HepG2 (cell line): Measurements from ENCODE around the gene TFEB. TPM values are rescaled to one million over a fixed set of nuclear protein-coding genes. Genes with fewer than 3 reads are reported as not detected.

Source experiments
- DBP ChIP-seq: sonication (generic); formaldehyde crosslinking; IDR thresholded peaks from 2 replicates; pipeline ENCODE4 v1.4.0; 2020; ENCODE audit warnings: missing genetic modification reagents; ENCODE audit errors: not compliant biosample characterization
- FOXA1 ChIP-seq, 2 experiments: fragments of 450-650 bp in 1 of 2; sonication (generic) in 1 of 2; formaldehyde crosslinking in 1 of 2; IDR thresholded peaks; 2 replicates each; pipeline versions ENCODE4 v1.4.0 to v1.6.1; 2016 to 2020; ENCODE audit warnings: missing genetic modification reagents in 1 of 2
- GATAD1 ChIP-seq: IDR thresholded peaks from 2 replicates; pipeline ENCODE4 v1.6.1; 2016; ENCODE audit warnings: missing genetic modification reagents, missing compliant biosample characterization
- KDM5B ChIP-seq: sonication (generic); formaldehyde crosslinking; IDR thresholded peaks from 2 replicates; pipeline ENCODE4 v1.4.0; 2020; ENCODE audit warnings: missing genetic modification reagents, mild to moderate bottlenecking, borderline replicate concordance
- NR1H2 ChIP-seq: sonication (generic); formaldehyde crosslinking; IDR thresholded peaks from 2 replicates; pipeline ENCODE4 v1.8.1; 2022; ENCODE audit warnings: low read depth, missing genetic modification reagents, borderline replicate concordance
- POLR2A ChIP-seq, 2 experiments: IDR thresholded peaks; 2 replicates each; pipeline ENCODE4 v1.6.1; 2011; ENCODE audit warnings: low read depth in 2 of 2, low read length in 2 of 2, mild to moderate bottlenecking in 1 of 2, moderate library complexity in 1 of 2; ENCODE audit not compliant: insufficient read depth in 1 of 2
- POLR2AphosphoS2 ChIP-seq: IDR thresholded peaks from 2 replicates; pipeline ENCODE4 v1.6.1; 2011; ENCODE audit warnings: low read depth, low read length, improper control_type of control experiment
- PRDM4 ChIP-seq: sonication (generic); formaldehyde crosslinking; IDR thresholded peaks from 2 replicates; pipeline ENCODE4 v1.9.0; 2021; ENCODE audit warnings: missing genetic modification reagents, borderline replicate concordance
- RBM22 ChIP-seq: fragments of 200-400 bp; formaldehyde crosslinking; optimal IDR thresholded peaks from 2 replicates; pipeline ENCODE3; 2017; ENCODE audit warnings: mild to moderate bottlenecking, low read length, moderate library complexity
- REL ChIP-seq: sonication (generic); formaldehyde crosslinking; conservative IDR thresholded peaks from 2 replicates; pipeline ENCODE4 v1.8.0; 2022; ENCODE audit warnings: mild to moderate bottlenecking, missing genetic modification reagents, moderate library complexity
- REPIN1 ChIP-seq: sonication (generic); formaldehyde crosslinking; IDR thresholded peaks from 2 replicates; pipeline ENCODE4 v1.8.0; 2022; ENCODE audit warnings: missing genetic modification reagents, low read depth, mild to moderate bottlenecking, borderline replicate concordance
- SAP130 ChIP-seq: IDR thresholded peaks from 2 replicates; pipeline ENCODE4 v1.6.1; 2016; ENCODE audit warnings: low read depth
- SP140L ChIP-seq: sonication (generic); formaldehyde crosslinking; IDR thresholded peaks from 2 replicates; pipeline ENCODE4 v1.4.0; 2020; ENCODE audit warnings: missing genetic modification reagents, borderline replicate concordance
- TGIF2 ChIP-seq: IDR thresholded peaks from 2 replicates; pipeline ENCODE4 v1.6.1; 2016; ENCODE audit warnings: control low read depth, missing compliant biosample characterization
- UBTF ChIP-seq: sonication (generic); formaldehyde crosslinking; IDR thresholded peaks from 2 replicates; pipeline ENCODE4 v1.4.0; 2020; ENCODE audit warnings: mild to moderate bottlenecking, missing genetic modification reagents
- ZFAT ChIP-seq: sonication (generic); formaldehyde crosslinking; conservative IDR thresholded peaks from 2 replicates; pipeline ENCODE4 v1.8.1; 2023; ENCODE audit warnings: missing genetic modification reagents, inconsistent platforms
- ZNF251 ChIP-seq: sonication (generic); formaldehyde crosslinking; IDR thresholded peaks from 2 replicates; pipeline ENCODE4 v1.9.0; 2021; ENCODE audit warnings: mild to moderate bottlenecking, missing genetic modification reagents
- ZNF567 ChIP-seq: sonication (generic); formaldehyde crosslinking; IDR thresholded peaks from 2 replicates; pipeline ENCODE4 v1.8.1; 2023; ENCODE audit warnings: mild to moderate bottlenecking, missing genetic modification reagents, borderline replicate concordance
- ZNF768 ChIP-seq: sonication (generic); formaldehyde crosslinking; IDR thresholded peaks from 2 replicates; pipeline ENCODE4 v1.4.0; 2020; ENCODE audit warnings: missing genetic modification reagents
- ZNF841 ChIP-seq: sonication (generic); formaldehyde crosslinking; IDR thresholded peaks from 2 replicates; pipeline ENCODE4 v1.8.1; 2023; ENCODE audit warnings: missing genetic modification reagents, borderline replicate concordance
- polyA plus RNA-seq, 8 experiments: library from polyadenylated mRNA; depleted of rRNA in 3 of 8; stranded (reverse) in 7 of 8; unstranded in 1 of 8; fragments of >200 nt; fragmentation: Illumina TruSeq in 4 of 8; extraction: Trizol in 4 of 8; gene quantifications; 2 replicates each; pipeline versions ENCODE4 v1.2.1 to v1.2.3, GENCODE V29; 2011 to 2016; ENCODE audit warnings: low read depth in 4 of 8, missing spikeins in 1 of 8, mixed read lengths in 1 of 8; ENCODE audit not compliant: insufficient read depth in 1 of 8
- total RNA-seq, 5 experiments: library from RNA; depleted of rRNA; stranded (reverse); fragments of >200 nt; fragmentation: Illumina TruSeq; extraction: Trizol; gene quantifications; 2 replicates each; pipeline ENCODE4 v1.2.3, GENCODE V29; 2016; ENCODE audit warnings: low read depth in 1 of 5

The TFEB gene
- total and polyA plus RNA-seq, 2 of the 13 experiments (the other 11 are each of a cell fraction or from before 2014, with no cell fraction given): 13.3 to 18.7 TPM

- no peak for TF ChIP-seq SP140L (CRISPR knock-in tag)
- peak; percentile 90 for TF ChIP-seq REPIN1 (CRISPR knock-in tag)
- TF ChIP-seq TGIF2 (CRISPR knock-in tag): peak; percentile 47; the same call in 1 of the 2 replicates
- TF ChIP-seq POLR2A (IDR thresholded peaks at IDR 0.05; ENCODE audit: insufficient read depth in 1 of 2, low read depth in 2 of 2, low read length in 2 of 2): peak; percentile 70 to 73; a peak in 3 of 4 replicates
- TF ChIP-seq FOXA1 (IDR thresholded peaks at IDR 0.05): no peak
- peak; percentile 94 for TF ChIP-seq FOXA1 (CRISPR knock-in tag; IDR thresholded peaks at IDR 0.05)
- TF ChIP-seq NR1H2: no peak
- no peak for TF ChIP-seq ZFAT
- no peak for TF ChIP-seq POLR2AphosphoS2
- 0 out of 2 replicates have a peak, but pooled peaks have one; percentile 58 for TF ChIP-seq ZNF567 (CRISPR knock-in tag)
- no peak for TF ChIP-seq ZNF841 (CRISPR knock-in tag)
- peak; percentile 5 for TF ChIP-seq RBM22
- TF ChIP-seq SAP130 (CRISPR knock-in tag): peak; percentile 75
- TF ChIP-seq UBTF: 0 out of 2 replicates have a peak, but pooled peaks have one; percentile 45
- TF ChIP-seq KDM5B: no peak
- no peak for TF ChIP-seq REL (CRISPR knock-in tag)
- TF ChIP-seq ZNF768 (CRISPR knock-in tag): peak; percentile 54
- no peak for TF ChIP-seq GATAD1 (CRISPR knock-in tag)
- no peak for TF ChIP-seq ZNF251 (CRISPR knock-in tag)
- TF ChIP-seq DBP (CRISPR knock-in tag): no peak
- no peak for TF ChIP-seq PRDM4 (CRISPR knock-in tag)
Observed at GRCh38 chr6:41747256-41748101, 12.1 kb upstream of the TFEB start, which contains the start of gene PGC (continued).
